GM18498 (cell line): ENCODE data around the gene RAVER2.

Experiments used
- ATAC-seq: cut with Tn5 transposase; IDR thresholded peaks from one replicate; pipeline ENCODE4 v1.9.1; 2021; ENCODE audit warnings: mild to moderate bottlenecking, moderate library complexity; ENCODE audit not compliant: unreplicated experiment

RAVER2 gene

DNA sequence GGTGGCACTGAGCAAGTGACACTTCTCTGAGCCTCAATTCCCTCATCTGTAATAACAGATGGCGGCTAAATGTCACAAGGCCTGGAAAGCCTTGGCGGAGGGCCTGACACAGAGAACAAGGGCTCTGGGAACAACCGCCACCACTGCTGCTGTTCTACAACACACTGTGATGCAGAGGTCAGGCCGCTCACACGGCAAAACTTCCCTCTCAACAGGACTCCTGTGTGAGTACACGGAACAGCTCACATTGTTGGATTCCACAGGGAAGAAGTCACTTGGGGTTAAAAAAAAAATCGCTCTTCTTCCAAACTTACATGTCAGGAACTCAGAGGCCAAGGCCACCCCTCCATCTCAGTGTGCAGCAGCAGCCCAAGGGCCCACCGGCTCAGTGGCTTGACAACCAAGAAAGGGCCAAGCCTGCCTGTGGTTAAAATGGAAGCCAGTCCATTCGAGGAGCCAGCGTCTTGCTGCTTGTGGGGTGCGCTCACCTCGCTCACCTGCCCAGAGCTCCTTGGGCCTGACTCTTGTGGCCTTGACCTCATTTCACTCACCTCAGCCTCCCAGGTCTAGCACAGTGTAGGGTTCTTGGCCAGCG is 101.1 kb downstream of the RAVER2 start:
- no peak for ATAC-seq

DNA sequence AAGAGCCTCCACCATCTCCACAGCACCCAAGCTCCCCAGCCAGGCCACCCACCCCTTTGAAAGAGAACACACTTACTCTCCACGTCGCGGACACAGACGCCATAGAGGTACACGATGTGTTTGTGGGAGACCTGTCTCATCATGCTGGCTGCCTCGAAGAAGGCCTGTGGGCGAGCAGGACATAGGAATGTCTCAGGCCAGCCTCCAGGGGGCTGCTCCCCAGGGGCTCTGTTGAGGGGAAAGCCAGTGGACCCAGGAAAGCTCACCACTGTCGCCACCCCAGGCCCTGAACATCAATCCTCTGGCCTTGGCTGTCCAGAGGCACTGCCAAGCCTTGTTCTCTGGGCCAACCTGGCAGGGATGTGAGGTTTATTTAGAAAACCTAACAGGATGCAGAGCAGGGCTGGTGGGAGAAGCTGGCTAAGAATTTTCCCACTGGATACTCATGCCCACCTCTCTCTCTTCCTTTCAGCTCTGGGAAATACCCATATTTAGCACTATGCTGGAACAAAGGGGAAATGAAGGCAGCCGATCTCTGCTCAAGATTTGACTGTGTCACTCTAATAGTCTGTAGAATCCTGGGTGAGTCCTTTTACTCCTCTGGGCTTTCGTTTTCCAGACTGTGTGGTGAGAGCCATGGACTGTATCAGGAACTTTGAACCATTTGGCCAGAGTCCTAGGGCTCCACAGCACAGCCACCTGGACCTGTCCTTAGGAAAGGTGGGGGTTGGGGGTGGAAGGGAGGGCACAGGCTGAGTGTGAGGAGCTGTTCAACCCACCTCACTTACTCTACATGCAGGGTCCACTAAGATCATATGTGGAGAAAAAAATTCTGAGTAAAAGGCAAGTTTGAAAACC is 101.9 kb downstream of the RAVER2 start:
- ATAC-seq: no peak

DNA sequence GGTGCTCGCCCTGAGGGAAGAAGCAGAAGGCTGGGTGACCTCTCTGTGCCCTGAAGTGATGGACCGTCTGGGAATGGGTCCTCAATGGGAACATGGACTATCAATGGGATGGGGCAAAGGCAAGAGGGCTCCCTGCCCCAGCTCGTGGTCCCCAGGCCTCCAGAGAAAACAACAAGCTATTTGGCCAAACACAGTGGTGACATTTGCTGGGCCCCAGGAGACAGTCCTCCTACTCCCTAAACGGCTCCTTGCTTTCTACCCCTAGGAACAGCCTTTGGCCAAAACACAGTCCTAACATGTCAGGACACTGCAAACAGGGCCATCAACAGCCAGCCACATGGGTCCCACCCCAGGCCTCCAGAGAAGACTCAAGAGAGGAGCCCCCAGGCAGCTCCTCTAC is 102.8 kb downstream of the RAVER2 start:
- ATAC-seq: no peak

DNA sequence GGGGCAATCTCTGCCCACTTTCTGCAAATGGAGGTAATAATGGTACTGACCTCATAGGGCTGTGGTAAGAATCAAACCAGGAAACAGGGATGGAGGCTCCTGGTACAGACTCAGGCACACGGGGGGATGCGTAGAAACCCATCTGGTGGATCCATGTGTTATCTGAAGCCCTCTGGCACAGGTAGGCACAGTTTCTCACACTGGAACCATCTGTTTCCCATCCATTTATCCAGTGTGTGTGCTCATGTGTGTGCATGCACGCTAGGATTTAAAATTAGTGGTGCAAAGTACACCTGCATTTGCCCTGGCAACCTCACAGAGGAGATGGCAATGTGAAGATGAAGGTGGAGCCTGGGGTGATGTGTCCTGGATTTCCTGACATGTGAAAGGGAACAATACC is 103.3 kb downstream of the RAVER2 start:
- no peak for ATAC-seq

DNA sequence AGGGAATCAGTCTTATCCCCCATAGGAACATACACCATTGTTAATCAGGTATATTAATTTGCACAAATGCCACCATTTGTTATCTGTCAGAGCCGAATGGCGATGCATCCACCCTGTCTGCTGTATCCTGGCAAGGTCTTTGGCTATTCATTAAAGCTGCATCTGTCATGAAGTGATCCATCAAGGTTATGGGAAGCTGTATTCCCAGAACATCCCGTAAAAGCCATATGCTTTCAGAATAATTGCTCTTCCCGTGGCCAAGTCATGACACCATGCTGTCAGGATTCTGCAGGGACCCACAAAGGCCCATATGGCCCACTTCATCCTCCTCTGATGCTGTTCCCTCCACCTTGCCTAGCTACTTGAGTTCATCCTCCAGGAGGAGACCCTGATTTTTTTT is 103.9 kb downstream of the RAVER2 start:
- no peak for ATAC-seq

DNA sequence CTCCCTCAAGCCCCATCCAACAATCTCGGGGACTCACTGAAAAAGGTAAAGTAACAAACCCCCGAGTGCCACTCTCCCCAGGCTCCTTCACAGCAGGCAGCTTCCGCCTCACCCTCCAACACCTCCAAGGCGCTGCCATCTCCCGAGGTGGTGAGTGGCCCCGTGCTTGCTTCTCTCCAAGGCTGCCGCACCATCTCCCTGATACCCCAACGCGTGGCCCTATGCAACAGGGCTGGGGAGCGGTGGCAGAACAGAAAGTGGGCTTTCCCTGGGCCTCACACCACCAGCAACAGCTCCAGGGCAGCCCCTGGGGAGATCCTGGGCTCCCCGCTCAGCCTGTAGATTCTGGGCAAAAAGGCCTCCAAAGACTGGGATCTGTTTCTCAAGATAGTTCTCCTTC is 105.1 kb downstream of the RAVER2 start:
- ATAC-seq: no peak

DNA sequence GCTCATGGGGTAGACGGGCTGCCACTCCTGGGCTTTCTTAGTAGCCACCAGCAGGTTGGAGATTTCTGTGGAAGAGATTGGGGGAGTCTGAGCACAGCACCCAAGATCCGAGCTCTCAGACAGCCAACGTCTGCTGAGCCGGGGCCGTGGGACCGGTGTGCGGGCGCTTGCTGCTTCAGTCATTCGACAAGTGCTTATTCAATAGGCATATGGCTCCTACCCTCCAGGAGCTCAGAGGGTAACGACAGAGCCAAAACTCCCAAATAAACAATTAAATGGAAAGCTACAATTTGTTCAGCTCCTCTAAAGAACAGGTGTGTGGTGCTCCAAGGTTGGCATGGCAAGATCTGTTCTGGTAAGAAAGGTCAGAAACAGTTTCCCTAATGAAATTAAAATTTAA is 106.0 kb downstream of the RAVER2 start:
- ATAC-seq: no peak

DNA sequence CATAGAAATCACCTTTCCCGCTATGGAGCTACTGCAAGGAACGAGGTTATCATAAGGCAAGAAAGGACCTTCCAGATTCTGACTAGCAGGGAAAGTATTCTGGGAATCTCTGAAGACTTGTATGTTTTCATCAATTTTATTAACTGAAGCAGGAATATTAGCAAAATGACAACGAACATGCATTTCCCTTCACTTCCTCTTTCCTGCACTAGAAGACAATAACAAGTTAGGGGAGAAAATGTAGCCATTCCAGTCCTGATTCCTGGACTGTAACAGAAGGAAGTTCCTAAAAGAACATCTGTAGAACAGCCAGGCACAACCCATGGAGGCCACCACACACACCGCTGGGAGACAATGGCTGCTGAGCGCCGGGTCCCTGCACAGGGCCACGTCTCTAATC is 106.8 kb downstream of the RAVER2 start:
- ATAC-seq: no peak

DNA sequence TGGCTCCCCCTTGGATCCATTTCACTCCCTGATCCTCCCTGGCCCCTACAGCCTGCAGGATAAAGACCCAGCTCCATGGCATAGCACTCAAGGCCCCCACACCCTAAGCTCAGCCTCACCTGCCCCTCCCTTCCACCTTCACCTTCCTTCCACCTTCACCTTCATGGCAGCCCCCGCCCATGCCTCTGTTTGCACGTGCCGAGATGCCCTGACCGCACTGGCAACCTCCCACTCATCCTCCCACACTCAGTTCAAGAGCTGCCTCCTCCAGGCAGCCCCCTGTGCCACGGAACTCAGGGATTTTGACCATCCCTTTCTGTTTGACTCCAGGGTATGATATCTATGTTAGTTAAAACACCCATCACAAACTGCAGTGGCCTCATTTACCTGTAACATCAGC is 109.8 kb downstream of the RAVER2 start:
- no peak for ATAC-seq

DNA sequence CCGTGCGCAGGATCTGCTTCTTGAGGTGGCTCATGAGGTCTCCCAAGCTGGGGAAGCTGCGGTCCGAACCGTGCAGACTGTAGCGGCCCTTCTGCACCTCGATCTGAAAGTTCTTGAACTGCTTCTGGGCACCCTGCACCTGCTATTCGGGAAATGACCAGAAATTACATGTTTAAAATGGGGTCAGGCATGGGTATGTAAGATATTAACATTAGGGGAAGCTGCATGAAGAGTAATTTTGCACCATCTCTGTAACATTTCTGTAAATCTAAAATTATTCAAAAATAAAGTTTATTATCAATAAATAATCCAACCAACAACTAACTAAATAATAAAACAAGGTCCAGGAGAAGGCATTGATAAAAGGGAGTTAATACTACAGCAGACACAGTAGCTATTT is 110.7 kb downstream of the RAVER2 start:
- ATAC-seq: no peak

DNA sequence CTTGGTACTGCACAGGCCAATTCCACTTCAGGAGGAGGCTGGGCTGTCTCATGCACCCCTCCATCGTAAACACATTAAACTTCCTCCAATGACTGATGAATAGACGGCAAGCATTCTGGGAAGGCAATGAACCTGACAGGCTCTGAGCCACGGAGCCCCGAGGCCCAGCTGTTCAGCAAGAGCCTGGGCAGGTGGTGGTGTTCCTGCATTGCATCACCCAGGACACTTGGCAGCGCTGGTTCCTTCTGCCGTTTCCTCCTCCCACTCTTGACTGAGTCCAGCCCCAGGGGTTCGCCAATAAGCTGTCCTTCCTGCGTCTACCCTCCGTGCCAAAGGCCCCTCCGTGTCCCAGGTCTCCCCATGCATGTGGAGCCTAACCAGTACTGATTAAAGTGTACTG is 111.7 kb downstream of the RAVER2 start:
- ATAC-seq: no peak

DNA sequence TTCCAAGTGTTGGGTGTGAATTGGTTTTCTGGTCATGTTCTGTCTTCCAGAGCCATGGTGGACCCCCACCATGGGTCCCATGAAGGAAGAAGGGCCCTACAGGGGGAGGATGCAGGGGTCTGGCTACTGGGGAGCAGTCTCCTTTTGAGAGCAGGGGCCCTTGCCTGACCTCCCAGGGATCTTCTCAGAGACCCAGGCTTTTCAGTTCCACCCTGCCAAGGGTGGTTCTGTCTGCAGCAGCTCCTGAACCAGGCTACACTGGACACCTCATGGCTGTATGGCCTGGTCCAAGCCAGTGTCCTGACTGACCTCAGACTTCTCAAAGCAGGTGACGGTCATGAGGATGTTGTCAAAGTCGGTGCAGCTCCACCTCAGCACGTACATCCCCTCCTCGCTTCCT is 112.5 kb downstream of the RAVER2 start:
- no peak for ATAC-seq

DNA sequence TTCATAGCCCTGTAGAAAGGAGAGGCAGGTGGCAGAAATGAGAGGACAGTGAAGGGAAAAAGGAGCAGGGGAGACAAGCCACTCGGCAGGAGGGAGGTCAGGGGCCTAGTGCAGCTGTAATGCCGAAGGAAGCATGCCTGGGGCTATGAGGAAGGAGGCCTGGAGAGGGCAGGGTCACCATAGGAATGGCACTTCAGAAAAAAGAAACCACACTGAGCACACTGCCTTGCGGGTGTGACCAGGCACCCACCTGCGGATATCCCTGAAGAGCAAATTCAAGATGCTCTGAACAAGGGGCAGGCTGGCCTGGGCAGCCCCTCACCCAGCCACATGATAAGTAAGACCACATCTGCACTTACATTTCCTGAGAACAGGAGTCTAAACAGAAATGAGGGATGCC is 116.7 kb downstream of the RAVER2 start:
- no peak for ATAC-seq

DNA sequence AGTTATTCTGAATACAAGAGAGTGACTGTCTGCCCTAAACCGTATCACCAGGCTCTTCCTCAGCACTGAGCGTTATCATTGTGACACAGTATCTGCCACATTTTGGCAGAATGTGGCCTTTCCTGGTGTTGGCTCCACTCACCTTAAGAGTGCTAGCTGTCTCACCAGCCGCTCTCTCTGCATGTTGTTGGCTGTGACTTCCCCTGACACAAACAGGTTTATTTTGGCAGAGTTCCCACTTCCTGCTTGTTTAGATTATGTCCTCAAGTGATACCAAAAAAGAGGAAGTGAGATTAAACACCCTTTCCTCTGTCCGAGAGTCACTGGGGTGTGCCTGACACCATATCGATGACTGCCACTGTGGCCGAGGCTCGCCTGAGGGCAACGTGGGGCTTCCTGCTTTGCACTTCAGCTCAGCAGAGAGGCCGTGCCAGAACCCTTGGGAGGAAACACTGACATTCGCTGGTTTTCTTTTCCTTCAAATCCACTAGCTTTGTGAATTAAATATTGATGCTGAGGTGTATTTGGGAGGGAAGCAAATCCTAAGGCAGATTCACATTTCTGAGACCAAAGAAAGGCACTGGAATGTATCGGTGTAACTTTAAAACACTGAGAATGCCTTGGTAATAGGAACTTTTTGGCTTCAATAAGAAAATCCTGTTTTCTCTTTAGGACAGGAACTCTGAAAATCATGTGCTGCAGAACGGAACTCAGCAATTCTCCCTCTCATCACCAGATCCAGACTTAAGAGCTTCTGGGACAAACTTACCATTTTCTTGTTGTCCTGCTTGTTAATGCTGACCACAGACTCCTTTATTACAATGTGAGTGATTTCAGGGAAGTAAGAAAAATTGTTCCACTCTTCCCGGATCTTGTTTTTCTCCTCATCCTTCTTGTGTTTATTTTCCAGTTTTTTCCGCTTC is 119.4 kb downstream of the RAVER2 start:
- peak; percentile 100 for ATAC-seq

DNA sequence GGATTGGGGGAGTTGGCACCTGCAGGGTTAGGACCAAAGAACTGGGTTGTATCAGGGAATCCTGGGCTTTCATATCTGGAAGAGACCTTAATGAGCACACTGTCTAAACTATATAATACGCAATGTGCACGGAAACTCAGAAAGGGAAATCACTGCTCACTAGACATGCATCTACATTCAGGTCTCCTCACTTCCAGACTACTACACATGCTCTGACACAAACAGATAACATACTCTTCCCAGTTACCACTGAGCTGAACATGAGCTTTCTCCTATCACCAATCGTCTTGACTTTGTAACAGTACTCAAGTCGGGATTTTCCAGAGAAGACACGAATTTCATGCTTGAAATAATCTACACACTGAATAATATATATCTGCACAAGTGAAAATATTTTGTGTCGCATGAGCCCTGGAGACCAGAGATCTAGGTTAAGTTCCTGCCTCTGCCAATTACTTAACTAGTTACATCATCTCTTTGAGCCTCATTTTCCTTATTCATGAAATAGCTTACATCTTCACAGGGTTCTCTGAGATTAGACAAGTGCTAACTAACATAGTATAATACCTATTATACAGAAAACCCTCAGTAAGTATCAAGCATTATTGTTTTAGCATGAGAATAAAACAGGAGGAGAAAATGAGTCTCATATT is 120.4 kb downstream of the RAVER2 start:
- no peak for ATAC-seq

DNA sequence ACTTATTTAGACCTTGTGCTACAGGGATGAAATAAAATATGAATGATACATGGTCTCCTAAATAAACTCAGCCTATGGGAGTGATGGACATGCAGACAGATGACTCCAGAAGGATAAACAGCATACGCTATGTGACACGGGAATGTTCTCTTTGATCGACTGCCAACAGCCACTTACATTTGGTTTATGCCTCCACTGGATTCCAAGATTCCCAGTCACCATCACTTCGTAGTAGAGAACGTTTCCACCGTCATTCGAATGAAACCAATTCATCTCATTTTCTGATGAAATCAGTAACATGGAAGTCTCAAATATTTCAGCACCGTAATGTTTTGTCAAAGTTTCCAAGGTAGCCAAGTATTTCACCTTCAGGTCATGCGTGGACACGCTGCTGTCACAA is 121.8 kb downstream of the RAVER2 start:
- no peak for ATAC-seq

DNA sequence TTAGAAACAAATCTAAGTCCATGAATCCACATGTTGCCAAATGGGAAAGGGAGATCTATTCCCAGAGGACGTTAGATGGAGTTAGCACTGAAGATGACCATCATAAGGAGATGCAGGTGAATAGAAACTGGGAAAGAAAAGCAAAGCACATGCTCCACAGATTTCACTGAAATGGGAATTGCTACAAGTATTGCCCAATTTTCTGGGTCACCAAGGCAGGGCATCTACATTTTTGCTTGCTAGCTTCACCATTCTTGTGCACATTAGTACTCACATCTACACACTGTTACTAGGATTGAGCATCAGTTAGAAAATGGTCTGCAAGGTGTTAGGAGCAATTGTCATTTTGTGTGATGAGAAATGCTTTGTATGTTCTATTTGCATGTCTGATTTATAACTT is 122.4 kb downstream of the RAVER2 start:
- ATAC-seq: no peak

DNA sequence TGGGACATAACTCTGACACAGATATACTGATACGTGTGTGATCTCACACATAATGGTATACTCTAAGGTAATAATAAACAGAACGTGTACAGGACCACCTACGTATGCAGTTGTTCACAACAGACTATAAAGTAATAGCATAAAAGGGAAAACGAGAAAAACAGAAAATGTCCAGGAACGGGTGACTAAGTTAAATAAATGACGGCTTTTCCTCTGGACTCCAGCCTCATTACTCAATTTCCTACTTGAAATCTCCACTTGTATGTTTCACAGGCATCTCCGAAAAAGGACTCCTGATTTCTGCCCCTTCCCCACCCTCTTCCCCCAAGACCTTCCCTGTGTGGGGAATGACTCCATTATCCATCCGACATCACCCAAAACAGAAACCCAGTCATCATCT is 126.4 kb downstream of the RAVER2 start:
- no peak for ATAC-seq

DNA sequence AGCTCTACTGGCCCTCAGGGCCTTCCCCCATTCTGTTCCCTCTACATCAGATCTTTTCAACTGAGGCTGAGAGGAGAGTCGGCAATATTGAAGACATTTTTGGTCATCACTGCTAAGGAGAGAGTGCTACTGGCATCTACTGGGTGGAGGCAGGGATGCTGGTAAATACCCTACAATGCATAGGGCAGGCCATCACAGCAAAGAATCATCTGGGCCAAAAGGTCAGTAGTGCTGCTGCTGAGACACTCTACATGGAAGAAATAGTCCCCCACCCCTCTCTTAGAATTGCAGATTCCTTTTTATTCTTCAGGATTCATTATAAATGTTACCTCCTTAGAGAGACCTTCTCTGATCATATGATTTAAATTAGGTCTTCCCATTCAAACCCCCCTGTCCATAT is 127.2 kb downstream of the RAVER2 start:
- no peak for ATAC-seq

DNA sequence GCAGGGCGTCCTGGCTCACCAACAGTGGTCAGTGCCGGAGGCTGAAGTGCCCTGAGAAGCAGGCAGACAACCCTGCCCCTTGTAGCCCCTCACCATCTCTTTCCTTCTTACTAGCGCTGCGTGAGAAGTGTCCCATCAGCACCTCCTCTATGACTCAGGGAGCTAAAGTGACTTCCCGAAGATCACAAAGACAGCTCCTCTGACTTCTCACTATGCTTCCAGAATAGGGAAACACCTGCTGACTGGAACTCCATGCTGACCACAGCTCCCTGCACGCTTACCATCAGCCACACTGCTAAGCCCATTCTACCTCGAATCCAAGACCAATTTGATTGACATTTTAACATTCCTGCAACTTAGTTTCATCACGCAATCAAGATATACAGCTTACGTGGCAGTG is 128.7 kb downstream of the RAVER2 start:
- no peak for ATAC-seq

DNA sequence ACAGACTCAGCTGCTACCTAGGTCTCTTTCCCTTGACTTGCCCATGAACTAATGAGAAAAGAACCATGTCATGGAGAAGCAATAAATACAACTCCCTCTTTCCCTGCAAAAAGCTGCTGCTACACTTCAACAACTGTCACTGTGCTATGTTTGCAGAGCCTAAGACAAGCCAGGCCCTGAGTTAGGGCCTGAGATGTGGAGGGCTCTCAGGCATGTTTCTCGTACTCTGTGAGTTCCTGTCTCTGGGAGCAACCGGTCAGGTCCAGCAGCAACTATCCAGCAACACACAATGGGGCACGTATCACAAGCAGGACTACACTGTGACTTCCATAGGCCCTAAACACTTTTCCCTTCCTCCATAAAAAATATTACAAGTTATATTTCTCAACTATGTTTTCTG is 129.8 kb downstream of the RAVER2 start:
- no peak for ATAC-seq
